ENCODE results near the gene CDH26.

Gene CDH26

DNA sequence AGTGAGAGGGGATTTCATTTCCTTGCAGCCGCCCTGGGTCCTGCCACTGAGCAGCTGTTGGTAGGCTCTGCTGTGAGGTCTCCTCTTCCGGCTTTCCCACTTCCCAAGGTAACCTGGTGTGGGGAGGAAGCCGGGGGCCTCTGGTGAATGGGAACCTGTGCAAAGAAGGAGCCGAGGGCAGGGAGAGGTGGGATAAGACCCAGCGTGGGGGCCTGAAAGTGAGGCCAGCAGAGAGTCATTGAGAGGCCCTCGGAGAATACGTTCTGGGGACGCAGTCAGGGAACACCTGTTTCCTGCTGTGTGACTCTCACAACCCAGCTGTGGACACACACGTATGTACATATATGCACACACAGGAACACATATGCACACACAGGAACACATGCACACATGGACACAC lies 100.7 kb downstream of the CDH26 start:
- no peak for DNase-seq (ENCODE audit: low read depth)
- H3K4me3 ChIP-seq (ENCODE audit: low read depth, low read length) = no peak overlapping the region
- TF ChIP-seq, protein P1, sequence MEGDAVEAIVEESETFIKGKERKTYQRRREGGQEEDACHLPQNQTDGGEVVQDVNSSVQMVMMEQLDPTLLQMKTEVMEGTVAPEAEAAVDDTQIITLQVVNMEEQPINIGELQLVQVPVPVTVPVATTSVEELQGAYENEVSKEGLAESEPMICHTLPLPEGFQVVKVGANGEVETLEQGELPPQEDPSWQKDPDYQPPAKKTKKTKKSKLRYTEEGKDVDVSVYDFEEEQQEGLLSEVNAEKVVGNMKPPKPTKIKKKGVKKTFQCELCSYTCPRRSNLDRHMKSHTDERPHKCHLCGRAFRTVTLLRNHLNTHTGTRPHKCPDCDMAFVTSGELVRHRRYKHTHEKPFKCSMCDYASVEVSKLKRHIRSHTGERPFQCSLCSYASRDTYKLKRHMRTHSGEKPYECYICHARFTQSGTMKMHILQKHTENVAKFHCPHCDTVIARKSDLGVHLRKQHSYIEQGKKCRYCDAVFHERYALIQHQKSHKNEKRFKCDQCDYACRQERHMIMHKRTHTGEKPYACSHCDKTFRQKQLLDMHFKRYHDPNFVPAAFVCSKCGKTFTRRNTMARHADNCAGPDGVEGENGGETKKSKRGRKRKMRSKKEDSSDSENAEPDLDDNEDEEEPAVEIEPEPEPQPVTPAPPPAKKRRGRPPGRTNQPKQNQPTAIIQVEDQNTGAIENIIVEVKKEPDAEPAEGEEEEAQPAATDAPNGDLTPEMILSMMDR (IDR thresholded peaks at IDR 0.05; ENCODE audit: insufficient read depth, low read depth, low read length, missing control alignments) = no peak

DNA sequence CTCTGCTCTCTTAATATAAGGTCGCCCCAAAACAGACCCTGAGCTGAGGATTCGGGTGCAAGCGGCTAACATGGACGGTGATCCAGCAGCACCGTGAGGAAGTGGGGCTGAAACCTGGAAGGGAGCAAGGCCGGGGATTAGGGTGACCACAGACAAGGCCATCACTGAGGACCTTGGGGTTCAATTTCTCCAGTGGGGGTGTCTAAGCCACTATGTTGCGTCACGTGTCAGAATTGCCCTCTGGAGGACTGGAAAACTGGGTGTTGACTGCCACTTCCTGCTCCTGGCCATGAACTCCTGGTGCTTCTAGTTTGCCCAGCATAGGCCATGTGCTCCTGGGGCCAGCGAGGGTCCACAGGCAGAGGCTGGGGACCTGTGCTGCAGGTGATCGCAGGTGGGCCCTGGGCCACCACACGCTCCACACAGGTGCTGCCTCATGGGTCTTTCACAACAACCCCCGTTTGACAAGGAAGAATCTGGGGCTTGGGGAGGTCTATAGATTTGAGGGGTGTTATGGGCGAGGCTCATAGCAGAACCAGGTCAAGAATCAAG lies 101.9 kb downstream of the CDH26 start:
- no peak overlapping the region for H3K4me3 ChIP-seq (ENCODE audit: low read depth, low read length)
- DNase-seq (ENCODE audit: low read depth) = no peak
- TF ChIP-seq, protein P1 (IDR thresholded peaks at IDR 0.05; ENCODE audit: insufficient read depth, low read depth, low read length, missing control alignments) = no peak

DNA sequence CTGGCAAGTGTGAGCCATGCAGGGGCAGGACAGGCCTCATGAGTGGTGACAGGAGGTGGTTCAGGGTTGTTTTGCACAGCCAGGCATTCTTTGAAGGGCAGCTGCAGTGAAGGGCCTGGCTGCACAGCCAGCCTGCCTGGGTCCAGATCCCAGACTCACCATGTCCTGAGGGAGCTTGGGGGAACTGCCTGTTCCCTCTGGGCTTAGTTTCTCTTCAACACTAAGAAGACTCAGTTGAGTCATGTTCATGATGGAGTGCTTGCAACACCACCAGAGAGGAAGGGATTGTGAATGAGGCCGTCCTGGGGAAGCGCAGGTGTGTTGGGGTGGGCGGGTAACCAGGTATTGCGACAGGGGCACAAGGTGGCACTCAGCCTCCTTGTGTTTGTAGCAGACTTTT lies 102.4 kb downstream of the CDH26 start:
- H3K4me3 ChIP-seq (ENCODE audit: low read depth, low read length) = no peak overlapping the region
- TF ChIP-seq, protein P1 (IDR thresholded peaks at IDR 0.05; ENCODE audit: insufficient read depth, low read depth, low read length, missing control alignments) = no peak
- DNase-seq (ENCODE audit: low read depth) = no peak

DNA sequence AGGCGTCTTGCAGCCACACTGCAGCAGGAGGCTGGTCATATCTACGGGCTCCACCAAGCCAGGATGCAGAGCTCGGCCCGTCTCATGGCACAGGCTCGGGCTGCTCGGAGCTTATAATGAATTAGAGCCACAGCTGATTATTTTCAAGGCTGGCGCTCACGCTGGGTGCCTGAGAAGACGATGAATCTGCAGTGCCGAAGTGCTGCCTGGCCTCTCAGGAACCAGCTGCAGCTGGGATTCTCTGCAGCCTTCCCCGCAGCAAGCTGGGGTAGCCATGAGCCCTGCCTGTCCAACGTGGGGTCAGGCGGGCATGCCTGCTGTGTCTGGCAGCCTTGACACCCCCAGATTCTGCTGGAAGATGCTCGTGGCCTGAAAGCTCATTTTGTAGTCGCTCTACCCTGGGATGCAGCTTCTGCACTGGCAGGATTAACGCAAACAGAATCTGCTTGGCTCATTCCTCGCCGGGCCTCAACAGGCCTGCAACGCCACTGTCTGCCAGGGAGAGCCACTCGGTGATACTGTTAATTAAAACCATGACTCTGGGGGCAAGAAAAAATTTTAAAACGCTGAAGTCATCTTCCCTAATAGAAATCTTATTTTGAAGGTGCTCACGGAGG lies 104.3 kb downstream of the CDH26 start:
- TF ChIP-seq, protein P1 (IDR thresholded peaks at IDR 0.05; ENCODE audit: insufficient read depth, low read depth, low read length, missing control alignments) = no peak
- no peak overlapping the region for H3K4me3 ChIP-seq (ENCODE audit: low read depth, low read length)
- no peak for DNase-seq (ENCODE audit: low read depth)

DNA sequence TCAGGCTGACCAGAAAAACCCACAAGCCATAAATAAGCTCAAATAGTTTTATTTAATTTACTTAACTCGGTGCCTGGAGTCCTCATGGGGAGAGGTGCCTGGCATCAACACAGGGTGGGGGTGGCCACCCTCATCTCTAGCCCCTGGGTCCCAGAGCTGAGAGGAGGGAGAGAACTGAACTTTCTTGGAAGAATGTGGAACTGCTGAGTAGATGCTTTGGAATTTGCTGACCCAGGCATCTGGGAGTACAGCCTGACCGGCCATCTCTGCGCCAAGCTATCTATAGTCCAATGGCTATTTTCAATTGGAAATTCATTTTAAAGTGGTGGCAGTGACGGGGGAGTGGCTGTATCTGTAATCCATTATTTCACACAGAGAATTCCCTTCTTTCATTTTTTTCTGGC lies 104.8 kb downstream of the CDH26 start:
- no peak for DNase-seq (ENCODE audit: low read depth)
- TF ChIP-seq, protein P1 (IDR thresholded peaks at IDR 0.05; ENCODE audit: insufficient read depth, low read depth, low read length, missing control alignments) = no peak
- H3K4me3 ChIP-seq (ENCODE audit: low read depth, low read length) = no peak overlapping the region

DNA sequence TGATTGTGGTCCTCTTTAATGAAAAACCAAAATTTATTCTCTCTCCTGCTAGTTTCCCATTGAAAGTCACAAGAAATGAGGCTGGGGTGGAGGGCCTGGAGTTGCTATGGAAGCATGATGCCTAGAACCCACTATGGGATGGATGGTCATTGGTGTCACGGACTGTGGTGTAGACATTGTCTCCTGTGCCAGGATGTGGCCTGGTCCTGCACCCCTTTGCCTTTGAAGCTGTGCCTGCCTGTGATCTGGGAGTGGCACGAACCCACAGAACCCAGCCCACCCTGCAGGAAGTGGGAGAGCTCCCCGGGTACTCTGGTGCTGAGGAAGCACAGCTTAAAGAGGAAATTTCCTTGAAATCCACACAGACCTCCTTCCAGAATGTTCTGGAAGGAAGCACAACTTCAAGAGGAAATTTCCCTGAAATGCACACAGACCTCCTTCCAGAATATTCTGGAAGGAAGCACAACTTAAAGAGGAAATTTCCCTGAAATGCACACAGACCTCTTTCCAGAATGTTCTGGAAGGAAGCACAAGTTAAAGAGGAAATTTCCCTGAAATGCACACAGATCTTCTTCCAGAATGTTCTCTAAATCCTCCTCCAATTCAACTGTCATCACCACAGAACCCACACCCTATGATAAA lies 105.6 kb downstream of the CDH26 start:
- no peak overlapping the region for H3K4me3 ChIP-seq (ENCODE audit: low read depth, low read length)
- TF ChIP-seq, protein P1 (IDR thresholded peaks at IDR 0.05; ENCODE audit: insufficient read depth, low read depth, low read length, missing control alignments) = no peak
- no peak for DNase-seq (ENCODE audit: low read depth)

Measured in GM12865 (cell line).